Mucosa of rectum (tissue), 2 donors: ENCODE data around the gene ARRDC3.
"Not testable (repeated sequence)": the region's sequence is repeated elsewhere in the genome, so short reads cannot be mapped to it uniquely, and the experiment has no call there.

Experiments used
- H3K27ac ChIP-seq, 2 donors: one replicate each; pipeline ENCODE4 v1.7.0; 2013; ENCODE audit warnings: inconsistent platforms in 2 of 2, low read depth in 2 of 2, low read length in 2 of 2
- H3K27me3 ChIP-seq, 2 donors: one replicate each; pipeline ENCODE4 v1.7.0; 2013; ENCODE audit warnings: low read length in 2 of 2; ENCODE audit not compliant: control insufficient read depth in 2 of 2, insufficient read depth in 2 of 2
- H3K36me3 ChIP-seq, 2 donors: one replicate each; pipeline ENCODE4 v1.7.0; 2013; ENCODE audit warnings: low read length in 2 of 2; ENCODE audit not compliant: control insufficient read depth in 2 of 2, insufficient read depth in 2 of 2
- H3K4me1 ChIP-seq, 2 donors: one replicate each; pipeline ENCODE4 v1.7.0; 2013; ENCODE audit warnings: low read length in 2 of 2, mild to moderate bottlenecking in 1 of 2; ENCODE audit not compliant: control insufficient read depth in 2 of 2, insufficient read depth in 2 of 2
- H3K4me3 ChIP-seq, 2 donors: one replicate each; pipeline ENCODE4 v1.7.0; 2013; ENCODE audit warnings: low read length in 2 of 2
- H3K9ac ChIP-seq, 2 donors: one replicate each; pipeline ENCODE4 v1.7.0; 2013; ENCODE audit warnings: low read length in 2 of 2, low read depth in 1 of 2, mild to moderate bottlenecking in 1 of 2
- H3K9me3 ChIP-seq, 2 donors: one replicate each; pipeline ENCODE4 v1.7.0; 2013; ENCODE audit warnings: low read length in 2 of 2; ENCODE audit not compliant: control insufficient read depth in 2 of 2
- donor health status: healthy.
- donor health status: Normal muscosa, but diverticular disease.

ARRDC3 gene

DNA sequence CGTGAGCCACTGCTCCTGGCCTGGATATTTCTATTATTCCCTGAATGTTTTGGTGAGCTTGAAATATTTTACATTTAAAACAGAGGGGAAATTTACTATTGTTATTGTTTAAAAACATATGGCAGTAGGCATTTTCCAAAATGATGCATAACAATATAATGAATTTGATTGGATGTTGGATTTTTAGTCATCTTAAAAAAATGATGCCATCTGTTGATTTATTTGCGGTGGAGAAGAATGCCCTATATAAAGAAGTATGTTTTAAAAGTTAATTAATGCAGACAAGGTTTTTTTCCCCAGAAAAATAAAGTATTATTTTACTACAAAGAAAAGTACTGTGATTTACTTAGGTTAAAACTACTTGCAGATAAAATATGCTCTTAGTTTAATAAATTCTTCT is 33.4 kb upstream of the ARRDC3 start:
- Histone ChIP-seq H3K9ac (no peak overlapping the region), H3K36me3 (no peaks in the 10 kb centered on the region), H3K9me3 (no peaks in the 10 kb centered on the region), H3K4me1 (peaks cover 0 to 2% of the 10 kb centered on the region in 2 donors), H3K27ac (no peak overlapping the region), H3K4me3 (no peak overlapping the region), H3K27me3 (no peaks in the 10 kb centered on the region)

DNA sequence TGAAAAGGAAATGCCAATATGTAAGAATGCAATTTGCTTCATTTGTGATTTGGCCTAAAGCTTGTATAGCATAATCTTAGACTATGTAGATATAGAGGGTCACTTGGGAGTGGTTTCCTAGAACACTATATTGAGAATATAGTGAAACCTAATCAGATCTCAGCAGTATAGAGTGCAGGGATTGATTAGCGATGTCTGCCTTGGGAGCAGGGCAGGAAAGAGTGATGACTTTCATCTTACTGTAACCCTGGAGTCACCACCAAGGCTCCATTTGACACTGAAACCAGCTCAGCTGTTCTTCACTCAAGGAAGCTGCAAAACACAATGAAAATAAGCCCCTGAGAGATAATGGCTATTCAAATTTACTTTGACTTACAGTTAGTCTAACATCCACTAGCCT is 26.2 kb upstream of the ARRDC3 start:
- Histone ChIP-seq H3K9ac (no peak overlapping the region), H3K27ac (no peak overlapping the region), H3K27me3 (no peaks in the 10 kb centered on the region), H3K36me3 (no peaks in the 10 kb centered on the region), H3K4me3 (no peak overlapping the region), H3K9me3 (no peaks in the 10 kb centered on the region), H3K4me1 (no peaks in the 10 kb centered on the region)

DNA sequence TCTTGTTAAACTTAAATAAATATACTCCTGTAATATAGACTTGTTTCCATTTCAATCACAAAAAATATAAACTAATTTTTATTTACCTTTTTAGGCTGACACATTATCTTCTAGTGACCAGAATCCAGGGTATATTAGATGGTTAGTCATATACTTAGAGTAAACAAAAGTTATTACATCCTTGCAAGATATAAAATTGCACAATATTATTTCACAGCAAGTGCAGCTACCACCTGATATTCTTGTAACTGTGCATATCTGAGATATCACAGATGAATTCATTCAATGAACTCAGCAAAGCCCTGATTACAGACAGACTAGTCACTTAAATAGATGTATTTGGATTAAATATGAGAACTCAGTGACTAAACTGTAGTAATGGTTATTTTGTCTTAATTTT is 25.6 kb upstream of the ARRDC3 start:
- H3K4me3 ChIP-seq = no peak overlapping the region
- H3K9me3 ChIP-seq = no peaks in the 10 kb centered on the region
- no peaks in the 10 kb centered on the region for H3K27me3 ChIP-seq
- H3K36me3 ChIP-seq = no peaks in the 10 kb centered on the region
- H3K27ac ChIP-seq = no peak overlapping the region
- H3K4me1 ChIP-seq = no peaks in the 10 kb centered on the region
- H3K9ac ChIP-seq = no peak overlapping the region

DNA sequence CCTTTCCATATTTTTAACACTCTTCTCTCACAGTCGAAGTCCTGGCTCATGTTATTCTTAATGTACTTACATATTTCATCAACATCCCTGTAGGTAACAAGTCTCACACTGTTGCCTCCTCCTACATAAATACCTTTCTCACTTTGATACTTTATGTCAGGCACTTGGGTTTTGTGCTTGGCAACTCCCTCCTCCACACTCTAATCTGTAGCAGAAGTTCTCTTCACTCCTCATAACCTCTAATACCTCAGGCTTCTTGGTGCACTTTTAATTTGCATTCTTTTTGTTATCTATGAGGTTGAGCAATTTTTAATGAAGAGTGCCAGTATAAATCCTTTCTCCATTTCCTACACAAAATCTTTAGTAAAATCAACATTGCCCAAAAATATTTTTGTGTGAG is 24.1 kb upstream of the ARRDC3 start:
- Histone ChIP-seq H3K4me3 (no peak overlapping the region), H3K4me1 (no peaks in the 10 kb centered on the region), H3K9me3 (no peaks in the 10 kb centered on the region), H3K27me3 (no peaks in the 10 kb centered on the region), H3K27ac (no peak overlapping the region), H3K36me3 (no peaks in the 10 kb centered on the region), H3K9ac (no peak overlapping the region)

DNA sequence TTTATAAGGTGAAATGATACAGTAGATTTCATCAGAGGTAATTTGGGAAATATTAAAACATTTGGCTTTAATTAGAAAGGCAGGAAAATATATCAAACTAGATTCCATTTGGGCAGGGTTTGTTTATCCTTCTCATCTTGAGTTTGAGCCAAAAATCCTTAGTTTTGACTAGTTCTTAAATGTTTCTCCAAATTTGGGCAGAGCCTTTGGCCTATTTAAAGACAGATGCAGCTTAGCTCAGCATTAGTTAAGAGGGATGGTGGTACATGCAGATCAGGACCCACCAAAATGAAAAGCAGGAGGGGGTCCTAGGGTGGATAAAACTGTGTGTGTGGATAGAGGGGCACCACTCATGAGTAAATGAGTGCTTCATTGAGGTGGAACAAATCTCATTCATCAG is 20.3 kb upstream of the ARRDC3 start:
- no peaks in the 10 kb centered on the region for H3K9me3 ChIP-seq
- no peak overlapping the region for H3K4me3 ChIP-seq
- no peaks in the 10 kb centered on the region for H3K4me1 ChIP-seq
- no peak overlapping the region for H3K9ac ChIP-seq
- H3K27me3 ChIP-seq = no peaks in the 10 kb centered on the region
- no peaks in the 10 kb centered on the region for H3K36me3 ChIP-seq
- H3K27ac ChIP-seq = no peak overlapping the region

DNA sequence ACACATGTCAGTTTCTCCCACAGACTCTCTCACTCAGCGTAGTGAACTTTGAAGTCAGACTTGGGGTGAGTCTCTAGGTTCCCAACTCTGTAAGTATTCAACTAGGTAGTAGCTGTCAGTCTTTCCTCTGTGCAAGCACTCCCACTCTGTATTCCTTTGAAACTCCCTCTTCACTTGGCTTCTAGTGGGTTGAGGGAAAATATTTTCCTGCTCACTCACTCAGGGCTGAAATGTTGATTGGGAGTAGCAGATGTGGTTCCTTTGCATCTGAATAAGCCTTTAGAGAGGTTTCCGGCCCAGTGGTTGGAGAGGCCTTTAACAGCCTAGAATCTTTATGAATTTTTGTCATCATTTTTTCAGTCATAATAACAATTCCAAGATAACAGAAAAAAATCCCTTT is 18.1 kb upstream of the ARRDC3 start:
- no peaks in the 10 kb centered on the region for H3K4me1 ChIP-seq
- H3K9me3 ChIP-seq = no peaks in the 10 kb centered on the region
- no peak overlapping the region for H3K4me3 ChIP-seq
- H3K27me3 ChIP-seq = no peaks in the 10 kb centered on the region
- H3K36me3 ChIP-seq = no peaks in the 10 kb centered on the region
- no peak overlapping the region for H3K27ac ChIP-seq
- H3K9ac ChIP-seq = no peak overlapping the region

DNA sequence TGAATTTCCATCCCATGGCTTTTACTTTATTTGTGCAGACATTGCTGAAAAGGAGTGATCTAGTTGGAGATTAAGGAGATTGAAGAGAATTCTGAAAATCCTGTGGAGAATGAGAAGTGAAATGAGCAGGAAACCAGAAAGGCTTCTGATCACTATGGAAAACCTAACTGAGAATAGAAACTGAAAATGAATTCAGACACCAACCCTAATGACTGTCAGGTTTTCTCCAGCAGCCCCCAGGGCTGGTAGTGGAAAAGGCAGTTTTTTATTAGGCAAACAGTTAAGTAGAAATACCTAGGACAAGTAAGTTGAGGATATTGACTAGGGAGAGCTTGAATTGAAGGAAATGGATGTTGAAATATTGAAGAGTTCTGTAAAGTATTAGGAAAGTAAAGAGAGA is 14.7 kb upstream of the ARRDC3 start:
- Histone ChIP-seq H3K4me1 (no peaks in the 10 kb centered on the region), H3K36me3 (no peaks in the 10 kb centered on the region), H3K9me3 (no peaks in the 10 kb centered on the region), H3K4me3 (no peak overlapping the region), H3K9ac (no peak overlapping the region), H3K27ac (no peak overlapping the region), H3K27me3 (no peaks in the 10 kb centered on the region)

DNA sequence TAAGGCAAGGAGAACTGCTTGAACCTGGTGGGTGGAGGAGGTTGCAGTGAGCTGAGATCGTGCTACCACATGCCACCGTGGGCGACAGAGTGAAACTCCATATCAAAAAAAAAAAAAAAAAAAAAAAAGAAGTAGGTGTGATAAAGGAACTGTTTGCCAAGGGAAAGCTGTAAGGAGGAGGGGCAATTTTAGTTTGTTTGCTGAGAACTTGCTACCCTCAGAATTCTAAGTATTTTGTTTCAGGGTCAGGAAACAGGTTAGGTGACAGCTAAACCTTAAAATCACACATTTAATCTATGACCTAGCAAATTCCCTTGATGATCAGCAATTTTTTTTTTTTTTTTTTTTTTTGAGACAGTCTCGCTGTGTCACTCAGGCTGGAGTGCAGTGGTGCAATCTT is 7.2 kb upstream of the ARRDC3 start:
- H3K9ac ChIP-seq = no peak overlapping the region
- H3K4me3 ChIP-seq = no peak overlapping the region
- no peaks in the 10 kb centered on the region for H3K4me1 ChIP-seq

DNA sequence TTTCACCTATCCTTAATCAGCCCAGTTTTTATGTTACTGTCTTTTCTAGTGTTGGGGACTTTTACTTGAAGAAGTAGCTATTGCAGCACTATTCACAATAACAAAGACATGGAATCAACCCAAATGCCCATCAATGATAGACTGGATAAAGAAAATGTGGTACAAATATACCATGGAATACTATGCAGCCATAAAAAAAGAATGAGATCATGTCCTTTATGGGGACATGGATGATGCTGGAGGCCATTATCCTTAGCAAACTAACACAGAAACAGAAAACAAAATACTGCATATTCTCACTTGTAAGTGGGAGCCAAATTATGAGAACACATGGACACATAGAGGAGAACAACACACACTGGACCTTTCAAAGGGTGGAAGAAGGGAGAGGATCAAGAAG is 6.4 kb upstream of the ARRDC3 start:
- not testable (repeated sequence) for H3K4me1 ChIP-seq, H3K4me3 ChIP-seq, H3K36me3 ChIP-seq, H3K9ac ChIP-seq, H3K27me3 ChIP-seq, H3K27ac ChIP-seq, H3K9me3 ChIP-seq

More for the DNA sequence above, 7.2 kb upstream of the ARRDC3 start:
- no peaks in the 10 kb centered on the region for H3K27me3 ChIP-seq
- H3K36me3 ChIP-seq = no peaks in the 10 kb centered on the region
- H3K27ac ChIP-seq = no peak overlapping the region
- no peaks in the 10 kb centered on the region for H3K9me3 ChIP-seq

DNA sequence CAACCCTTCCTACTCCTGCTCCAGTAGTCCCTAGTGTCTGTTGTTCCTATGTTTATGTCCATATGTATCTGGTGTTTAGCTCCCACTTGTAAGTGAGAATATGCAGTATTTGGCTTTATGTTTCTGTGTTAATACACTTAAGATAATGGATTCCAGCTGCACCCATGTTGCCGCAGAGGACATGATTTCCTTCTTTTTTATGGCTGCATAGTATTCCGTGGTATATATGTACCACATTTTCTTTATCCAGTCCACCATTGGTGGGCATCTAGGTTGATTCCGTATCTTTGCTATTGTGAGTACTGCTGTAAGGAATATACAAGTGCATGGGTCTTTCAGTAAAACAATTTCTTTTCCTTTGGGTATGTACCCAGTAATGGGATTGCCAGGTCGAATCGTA is 5.2 kb upstream of the ARRDC3 start:
- H3K36me3 ChIP-seq = no peaks in the 10 kb centered on the region
- H3K4me3 ChIP-seq = no peak overlapping the region
- H3K9ac ChIP-seq = no peak overlapping the region
- H3K4me1 ChIP-seq = peaks cover 7% of the 10 kb centered on the region in 2 donors
- H3K27ac ChIP-seq = no peak overlapping the region
- H3K9me3 ChIP-seq = no peaks in the 10 kb centered on the region
- H3K27me3 ChIP-seq = no peaks in the 10 kb centered on the region

DNA sequence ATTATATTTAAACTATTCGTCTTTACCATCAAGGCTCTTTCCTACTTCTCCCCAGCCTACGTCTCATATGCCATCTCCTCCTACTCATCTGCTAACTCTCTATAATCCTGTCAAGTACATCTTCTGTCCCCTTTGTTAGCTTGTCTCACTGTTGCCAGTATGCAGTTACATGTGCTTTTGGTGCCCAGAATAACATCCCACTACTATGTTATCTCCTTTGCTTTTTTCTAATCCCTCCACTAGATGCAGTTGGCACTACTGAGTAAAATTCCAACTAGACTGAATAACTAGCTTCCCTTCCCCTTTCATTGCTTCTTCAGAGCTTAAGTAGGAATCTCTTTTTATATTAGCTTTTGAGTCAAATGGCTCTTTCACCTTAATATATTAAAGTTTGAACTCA is 3.0 kb upstream of the ARRDC3 start:
- H3K27ac ChIP-seq = no peak overlapping the region
- no peak overlapping the region for H3K4me3 ChIP-seq
- no peaks in the 10 kb centered on the region for H3K36me3 ChIP-seq
- no peaks in the 10 kb centered on the region for H3K9me3 ChIP-seq
- H3K27me3 ChIP-seq = no peaks in the 10 kb centered on the region
- H3K9ac ChIP-seq = no peak overlapping the region
- H3K4me1 ChIP-seq = peaks cover 7% of the 10 kb centered on the region in 2 donors
